HG03097 (cell line): ENCODE measurements around the gene DOLK.

Experiments
- ATAC-seq: cut with Tn5 transposase; IDR thresholded peaks from one replicate; pipeline ENCODE4 v1.9.1; 2021; ENCODE audit not compliant: unreplicated experiment, low FRiP score

Gene DOLK

GRCh38 chr9:128936171-128936865, 11.1 kb downstream of the DOLK start:
- ATAC-seq = no peak

GRCh38 chr9:128933731-128934130, 13.7 kb downstream of the DOLK start:
- no peak for ATAC-seq

- no peak for ATAC-seq
Observed at GRCh38 chr9:128929560-128929959, 17.8 kb downstream of the DOLK start.

- ATAC-seq = no peak
Observed at GRCh38 chr9:128928624-128929023, 18.8 kb downstream of the DOLK start.

GRCh38 chr9:128927731-128928411, 19.5 kb downstream of the DOLK start:
- no peak for ATAC-seq

- ATAC-seq = no peak
Observed at GRCh38 chr9:128923493-128923883, 23.9 kb downstream of the DOLK start.

GRCh38 chr9:128921881-128922763, 25.3 kb downstream of the DOLK start:
- no peak for ATAC-seq

- ATAC-seq = no peak
Observed at GRCh38 chr9:128920381-128921058, 26.9 kb downstream of the DOLK start, which contains the start of gene PHYHD1. TSS of gene PHYHD1 (plus strand) at chr9:128920982. CDS start at chr9:128922324, 1,342 bp downstream.

- no peak for ATAC-seq
Observed at GRCh38 chr9:128919402-128920089, 27.9 kb downstream of the DOLK start.

- ATAC-seq = no peak
Observed at GRCh38 chr9:128918921-128919320, 28.5 kb downstream of the DOLK start.

GRCh38 chr9:128917151-128917849, 30.1 kb downstream of the DOLK start:
- no peak for ATAC-seq

- no peak for ATAC-seq
Observed at GRCh38 chr9:128916745-128917144, 30.7 kb downstream of the DOLK start.

- ATAC-seq = no peak
Observed at GRCh38 chr9:128916204-128916603, 31.2 kb downstream of the DOLK start.

- no peak for ATAC-seq
Observed at GRCh38 chr9:128913995-128914772, 33.2 kb downstream of the DOLK start.

GRCh38 chr9:128913048-128913900, 34.1 kb downstream of the DOLK start:
- no peak for ATAC-seq

- ATAC-seq = no peak
Observed at GRCh38 chr9:128912270-128912853, 35.0 kb downstream of the DOLK start.

- no peak for ATAC-seq
Observed at GRCh38 chr9:128911529-128912035, 35.8 kb downstream of the DOLK start.
